GM21360 (cell line): ENCODE results near the gene TSEN2.

ENCODE experiments used
- ATAC-seq: cut with Tn5 transposase; IDR thresholded peaks from one replicate; pipeline ENCODE4 v1.9.1; 2021; ENCODE audit warnings: mild to moderate bottlenecking, moderate library complexity; ENCODE audit not compliant: unreplicated experiment

The TSEN2 gene

DNA sequence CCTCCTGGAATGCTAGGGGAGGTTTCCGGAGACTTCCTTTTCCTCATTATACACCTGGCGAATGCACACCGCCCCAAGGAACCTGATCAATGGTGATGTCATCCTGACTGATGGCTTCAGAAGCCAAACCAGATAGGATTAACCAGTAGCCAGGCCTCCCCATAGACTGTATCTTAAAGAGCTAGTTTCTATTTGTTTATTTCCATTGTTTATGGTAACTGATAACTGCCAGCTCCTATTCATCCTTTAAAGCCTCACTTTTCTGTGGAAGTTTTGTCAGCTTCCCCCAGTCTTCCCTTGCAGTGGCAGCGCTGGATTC lies 61.2 kb downstream of the TSEN2 start, which contains the start of gene MKRN2OS:
TSS of gene MKRN2OS (minus strand) at position 27 of the 319 bp plus-strand sequence. CDS start 35 bp downstream, outside the sequence.
- no peak for ATAC-seq

DNA sequence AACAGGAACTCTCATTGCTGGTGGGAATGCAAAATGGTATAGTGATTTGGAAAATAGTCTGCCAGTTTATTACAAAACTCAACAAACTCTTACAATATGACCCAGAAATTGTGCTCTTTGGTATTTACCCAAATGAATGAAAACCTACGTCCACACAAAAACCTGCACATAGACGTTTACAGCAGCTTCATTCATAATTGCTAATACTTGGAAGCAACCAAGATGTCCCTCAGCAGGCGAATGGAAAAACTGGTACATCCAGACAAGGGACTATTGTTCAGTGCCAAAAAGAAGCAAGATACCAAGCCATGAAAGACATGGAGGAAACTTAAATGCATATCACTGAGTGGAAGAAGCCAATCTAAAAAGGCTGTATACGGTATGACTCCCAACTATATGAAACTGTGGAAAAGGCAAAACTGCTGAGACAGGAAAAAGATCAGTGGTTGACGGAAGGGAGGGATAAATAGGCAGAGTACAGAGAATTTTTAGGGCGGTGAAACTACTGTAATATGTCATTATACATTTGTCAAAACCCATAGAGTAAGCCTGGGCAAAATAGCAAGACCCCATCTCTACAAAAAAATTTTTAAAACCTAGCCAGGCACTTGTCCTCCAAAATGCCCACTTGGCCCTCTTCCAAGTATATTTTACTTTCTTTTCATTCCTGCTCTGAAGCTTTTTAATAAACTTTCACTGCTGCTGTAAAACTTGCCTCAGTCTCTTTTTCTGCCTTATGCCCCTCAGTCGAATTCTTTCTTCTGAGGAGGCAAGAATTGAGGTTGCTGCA lies 65.9 kb downstream of the TSEN2 start:
- ATAC-seq, result no peak

DNA sequence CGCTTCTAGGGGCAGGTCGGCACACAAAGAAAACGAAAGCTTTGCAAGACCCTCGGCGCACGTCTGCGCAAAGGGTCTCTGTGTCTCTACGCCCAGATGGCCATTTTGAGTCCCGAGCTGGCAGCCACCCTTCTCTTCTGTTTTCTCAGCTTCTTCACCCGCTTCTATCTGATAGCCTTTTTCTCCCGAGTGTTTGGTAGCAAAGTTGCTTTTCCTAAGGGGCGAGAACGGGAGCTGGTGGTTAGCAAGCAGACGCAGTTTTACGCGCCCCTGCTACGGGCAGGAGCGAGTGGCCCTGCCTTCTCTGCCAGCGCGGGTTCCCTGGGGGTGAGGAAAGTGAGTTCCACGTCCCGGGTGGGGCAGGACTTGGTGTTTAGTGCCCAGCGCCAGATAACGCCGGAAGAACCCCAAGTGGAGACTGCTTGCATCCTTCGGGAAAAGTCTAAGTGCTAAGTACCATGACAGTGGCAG lies 69.7 kb downstream of the TSEN2 start:
- no peak for ATAC-seq

DNA sequence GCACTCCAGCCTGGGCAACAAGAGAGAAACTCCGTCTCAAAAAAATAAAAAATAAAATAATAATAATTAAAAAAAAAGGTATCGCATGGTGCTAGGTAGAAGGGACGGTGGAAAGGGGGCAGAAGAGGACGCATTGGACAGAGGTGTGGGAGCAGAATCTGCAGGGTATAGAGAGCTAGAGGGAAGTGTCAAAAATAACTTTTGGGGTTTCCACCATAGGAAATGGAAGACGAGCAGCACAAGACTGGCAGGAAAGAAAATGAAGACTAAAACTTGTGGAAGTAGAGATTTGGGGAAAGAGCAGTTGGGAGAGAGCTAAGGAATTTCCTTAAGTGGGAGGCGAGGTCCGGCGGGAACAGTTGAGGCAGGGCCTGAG lies 72.0 kb downstream of the TSEN2 start:
- ATAC-seq, result no peak

DNA sequence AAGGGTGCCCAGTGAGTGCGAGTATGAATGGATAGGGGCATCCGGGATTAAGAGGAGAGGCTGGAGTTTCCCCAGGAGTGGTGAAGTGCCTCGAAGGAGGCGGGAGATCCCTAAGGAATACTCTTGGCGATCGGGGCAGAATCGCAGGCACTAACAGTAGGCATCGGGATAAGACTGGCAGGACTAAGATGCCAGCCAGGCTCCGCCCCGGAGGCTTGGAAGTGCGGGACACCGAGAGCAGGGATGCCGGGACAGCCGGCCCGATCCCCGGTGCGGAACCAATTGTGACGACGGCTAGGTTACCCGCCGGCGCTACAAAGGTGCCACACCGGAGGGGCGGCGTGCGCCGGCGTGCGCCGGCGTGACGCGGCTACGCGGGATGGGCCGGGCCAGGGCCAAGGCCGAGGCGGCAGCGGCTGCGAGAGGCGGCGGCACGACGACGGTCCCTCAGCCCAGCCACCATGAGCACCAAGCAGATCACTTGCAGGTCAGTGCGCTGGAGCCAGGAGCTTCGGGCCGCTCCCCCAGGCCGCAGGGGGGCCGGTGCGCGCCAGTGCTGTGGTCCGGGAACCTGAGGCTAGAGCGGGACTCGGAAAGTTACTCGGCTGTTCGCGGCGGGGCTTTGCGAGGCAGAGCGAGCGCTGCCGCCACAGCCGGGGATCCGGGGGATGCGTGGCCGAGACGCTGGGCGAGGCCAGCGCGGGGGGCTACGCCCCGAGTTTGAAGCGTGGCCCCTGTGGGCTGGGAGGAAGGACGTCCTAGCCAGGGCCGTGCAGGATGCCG lies 72.6 kb downstream of the TSEN2 start, which contains the start of gene MKRN2:
TSS of gene MKRN2 (plus strand) at position 398 of the 783 bp plus-strand sequence. CDS start at position 462, 64 bp downstream.
- peak; percentile 80 for ATAC-seq

DNA sequence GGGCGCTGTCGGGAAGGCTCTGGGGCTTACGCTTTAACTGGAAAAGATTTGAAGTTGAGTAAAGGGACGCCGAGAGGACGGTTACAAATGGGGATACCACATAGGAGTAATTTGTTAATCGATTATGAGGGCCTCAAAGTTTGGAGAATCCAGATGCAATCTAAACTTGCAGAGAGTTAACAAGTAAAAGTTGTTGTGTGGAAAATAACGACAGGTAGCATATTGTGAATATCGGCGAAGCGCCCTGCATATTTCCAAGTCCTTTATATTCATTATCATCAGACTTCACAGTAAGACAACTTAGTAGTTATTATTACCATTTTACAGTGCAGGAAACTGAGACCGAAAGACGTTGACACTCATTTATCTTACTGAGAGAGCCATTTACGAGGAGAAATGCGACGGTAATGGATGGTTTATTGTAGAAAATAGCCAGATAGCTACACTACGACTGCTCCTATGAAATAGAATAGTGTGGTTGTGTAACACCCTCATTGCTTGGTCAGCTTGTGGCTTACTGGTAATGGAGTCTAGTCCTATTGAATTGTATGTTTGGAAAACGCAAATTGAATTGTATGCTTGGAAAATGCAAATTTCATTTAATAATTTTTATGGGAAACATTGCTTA lies 73.3 kb downstream of the TSEN2 start:
- ATAC-seq, result no peak

DNA sequence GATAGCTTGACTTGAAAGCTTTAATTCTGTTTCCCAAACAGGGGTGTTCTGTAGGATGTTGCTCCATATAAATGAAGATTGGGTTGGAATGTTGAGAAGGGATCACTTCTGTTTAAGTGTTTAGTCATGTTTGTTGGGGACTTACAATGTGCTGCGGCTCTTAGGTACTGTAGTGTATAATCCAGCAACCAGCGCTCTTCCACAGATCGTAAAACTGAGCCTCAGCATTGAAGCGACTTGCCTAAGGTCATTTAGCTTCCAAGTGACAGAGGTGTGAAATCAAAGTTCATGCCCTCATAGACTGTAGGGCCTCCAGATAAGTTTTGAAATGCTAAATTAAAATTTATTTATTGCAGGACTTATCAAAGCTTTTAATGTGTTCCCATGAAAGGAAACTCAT lies 74.4 kb downstream of the TSEN2 start:
- no peak for ATAC-seq

DNA sequence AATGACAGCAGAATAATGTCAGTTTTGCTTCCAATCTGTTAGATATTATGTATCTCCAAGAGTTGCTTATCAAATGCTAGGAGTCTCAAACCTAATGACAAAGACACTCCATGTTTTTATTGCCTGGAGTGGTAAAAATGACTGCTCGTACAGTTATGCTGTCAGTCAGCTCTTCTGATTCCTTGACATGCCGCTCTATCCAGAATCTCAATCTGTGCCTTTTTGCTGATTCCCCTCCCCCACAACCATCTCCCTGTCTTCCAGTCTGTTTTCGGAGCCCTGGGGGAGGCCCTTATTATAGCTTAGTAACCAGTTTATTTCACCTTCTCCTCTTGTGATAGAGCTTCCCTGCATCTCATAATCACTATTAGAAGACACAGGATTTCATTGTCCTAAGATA lies 75.2 kb downstream of the TSEN2 start:
- ATAC-seq, result no peak

DNA sequence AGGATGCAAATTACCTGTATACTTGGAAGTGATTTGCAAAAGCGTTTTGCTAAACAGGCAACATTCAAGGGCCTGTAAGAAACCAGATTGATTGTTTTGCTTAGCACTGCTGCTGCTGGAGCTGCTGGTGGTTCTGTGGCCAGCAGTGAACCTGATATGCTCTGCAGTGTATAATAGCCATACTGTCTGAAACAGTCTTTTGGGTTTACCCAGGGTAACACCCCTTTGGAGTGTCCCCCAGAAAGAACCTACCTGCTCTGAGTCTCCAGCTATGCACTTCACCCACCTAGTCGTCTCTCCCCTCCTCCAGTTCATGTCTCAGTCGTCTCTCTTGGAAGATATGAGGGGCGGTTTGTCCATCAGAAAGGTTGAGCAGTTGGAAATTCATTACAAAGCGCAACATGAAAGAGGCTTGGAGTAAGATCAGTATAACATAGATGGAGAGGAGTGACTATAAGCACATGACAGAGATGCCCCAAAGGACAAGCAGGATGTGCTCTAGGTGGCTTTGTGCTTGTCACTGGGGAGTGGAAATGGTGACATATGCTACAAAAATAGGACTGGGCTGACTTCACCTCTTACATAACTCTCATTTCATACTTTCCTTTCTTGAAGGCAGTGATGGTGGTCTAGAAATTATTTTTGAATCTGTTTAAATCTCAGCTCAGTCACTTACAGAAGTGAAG lies 76.4 kb downstream of the TSEN2 start:
- ATAC-seq, result peak; percentile 48

DNA sequence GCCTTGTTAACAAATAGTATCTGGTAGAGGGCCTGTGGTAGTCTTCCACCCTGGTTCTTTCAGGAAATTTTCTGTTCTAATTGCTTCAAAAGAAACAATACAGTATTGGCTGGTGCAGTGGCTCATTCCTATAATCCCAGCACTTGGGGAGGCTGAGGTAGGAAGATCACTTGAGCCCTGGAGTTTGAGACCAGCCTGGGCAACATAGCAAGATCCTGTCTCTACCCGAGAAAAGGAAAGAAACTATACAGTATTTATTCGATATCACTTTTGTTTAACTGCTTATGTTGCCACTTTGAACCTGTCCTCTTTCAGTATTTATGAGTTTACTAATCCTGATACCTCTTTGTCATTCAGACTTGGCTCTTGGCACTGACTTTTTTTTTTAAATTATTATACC lies 77.1 kb downstream of the TSEN2 start:
- no peak for ATAC-seq

DNA sequence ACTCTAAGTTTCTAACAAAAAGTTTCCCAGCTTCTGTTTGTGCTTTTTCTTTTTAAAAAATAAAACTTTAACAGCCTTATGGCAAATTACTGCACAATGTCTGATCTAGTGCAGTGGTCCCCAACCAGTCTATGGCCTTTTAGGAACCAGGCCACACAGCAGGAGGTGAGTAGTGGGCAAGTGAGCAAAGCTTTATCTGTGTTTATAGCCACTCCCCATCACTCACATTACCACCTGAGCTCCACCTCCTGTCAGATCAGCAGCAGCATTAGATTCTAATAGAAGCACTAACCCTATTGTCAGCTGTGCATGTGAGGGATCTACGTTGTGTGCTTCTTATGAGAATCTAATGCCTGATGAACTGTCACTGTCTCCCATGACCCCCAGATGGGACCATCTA lies 78.2 kb downstream of the TSEN2 start:
- no peak for ATAC-seq

DNA sequence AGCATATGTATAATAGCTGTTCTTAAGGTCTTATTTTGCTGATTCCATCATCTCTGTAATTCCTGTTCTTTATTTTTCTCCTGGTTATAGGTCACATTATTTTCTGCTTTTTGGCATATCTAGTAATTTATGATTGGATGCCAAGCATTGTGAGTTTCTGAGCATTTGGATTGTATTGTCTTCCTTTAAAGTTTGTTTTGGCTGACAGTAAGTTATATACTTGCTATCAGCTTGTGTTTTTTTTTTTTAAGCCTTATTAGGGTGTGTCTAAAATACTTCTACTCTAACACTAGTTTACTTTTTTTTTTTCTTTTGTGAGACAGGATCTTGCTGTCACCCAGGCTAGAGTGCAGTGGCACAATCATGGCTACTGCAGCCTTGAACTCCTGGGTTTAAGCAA lies 82.7 kb downstream of the TSEN2 start:
- no peak for ATAC-seq

DNA sequence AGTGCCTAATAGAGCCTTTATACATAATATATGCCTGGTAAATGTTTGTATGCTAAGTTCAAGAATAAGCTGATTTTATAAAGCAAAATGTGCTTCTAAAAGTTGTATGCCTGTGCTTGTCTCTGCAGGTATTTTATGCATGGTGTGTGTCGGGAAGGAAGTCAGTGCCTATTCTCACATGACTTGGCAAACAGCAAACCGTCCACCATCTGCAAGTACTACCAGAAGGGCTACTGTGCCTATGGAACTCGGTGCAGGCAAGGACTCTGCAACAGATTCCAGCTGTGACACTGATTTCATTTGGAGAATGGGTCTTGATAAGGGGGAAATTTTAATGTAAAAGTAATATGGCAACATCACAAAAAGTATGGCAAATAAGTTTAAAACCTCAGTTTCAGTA lies 84.5 kb downstream of the TSEN2 start:
- ATAC-seq, result no peak

DNA sequence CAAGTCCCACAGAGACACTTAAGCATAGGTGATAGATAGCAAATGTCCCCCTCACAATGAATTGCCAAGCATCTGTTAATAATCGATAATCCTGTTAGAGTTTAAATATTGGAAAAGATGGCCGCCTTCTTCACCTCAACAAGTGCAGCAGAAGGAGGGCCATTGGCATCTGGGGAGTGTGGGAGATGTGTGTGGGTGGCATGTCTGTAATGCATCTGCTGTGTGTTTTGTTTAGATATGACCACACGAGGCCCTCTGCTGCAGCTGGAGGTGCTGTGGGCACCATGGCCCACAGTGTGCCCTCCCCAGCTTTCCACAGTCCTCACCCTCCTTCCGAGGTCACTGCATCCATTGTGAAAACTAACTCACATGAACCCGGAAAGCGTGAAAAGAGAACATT lies 85.6 kb downstream of the TSEN2 start:
- no peak for ATAC-seq

DNA sequence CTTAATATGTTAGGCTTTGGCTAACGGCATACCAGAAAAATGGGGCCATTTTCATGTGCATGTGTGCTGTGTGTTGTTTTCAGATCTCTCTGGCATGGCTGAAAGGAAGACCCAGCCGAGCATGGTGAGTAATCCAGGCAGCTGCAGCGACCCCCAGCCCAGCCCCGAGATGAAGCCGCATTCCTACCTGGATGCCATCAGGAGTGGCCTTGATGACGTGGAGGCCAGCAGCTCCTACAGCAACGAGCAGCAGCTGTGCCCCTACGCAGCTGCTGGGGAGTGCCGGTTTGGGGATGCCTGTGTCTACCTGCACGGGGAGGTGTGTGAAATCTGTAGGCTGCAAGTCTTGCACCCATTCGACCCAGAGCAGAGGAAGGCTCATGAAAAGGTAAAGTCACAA lies 87.7 kb downstream of the TSEN2 start:
- no peak for ATAC-seq

DNA sequence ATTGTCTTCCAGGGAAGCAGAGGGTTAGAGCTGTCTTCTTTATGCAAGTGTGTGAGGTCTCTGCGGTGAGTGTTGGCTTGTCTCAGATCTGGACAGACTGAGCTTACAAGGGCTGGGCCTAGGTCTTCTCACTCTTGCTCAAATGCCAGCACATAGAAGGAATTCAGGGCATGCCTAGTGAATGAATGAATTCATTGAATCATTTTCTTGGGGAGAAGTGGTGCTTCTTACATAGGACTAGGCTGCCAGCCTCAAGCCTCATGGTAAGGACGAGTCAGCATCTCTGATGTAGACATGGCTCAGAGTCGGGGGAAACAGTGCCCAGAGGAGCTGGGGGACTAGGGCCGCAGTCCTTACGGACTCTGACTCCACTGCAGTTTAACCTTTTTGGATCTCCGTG lies 89.9 kb downstream of the TSEN2 start:
- ATAC-seq, result no peak

DNA sequence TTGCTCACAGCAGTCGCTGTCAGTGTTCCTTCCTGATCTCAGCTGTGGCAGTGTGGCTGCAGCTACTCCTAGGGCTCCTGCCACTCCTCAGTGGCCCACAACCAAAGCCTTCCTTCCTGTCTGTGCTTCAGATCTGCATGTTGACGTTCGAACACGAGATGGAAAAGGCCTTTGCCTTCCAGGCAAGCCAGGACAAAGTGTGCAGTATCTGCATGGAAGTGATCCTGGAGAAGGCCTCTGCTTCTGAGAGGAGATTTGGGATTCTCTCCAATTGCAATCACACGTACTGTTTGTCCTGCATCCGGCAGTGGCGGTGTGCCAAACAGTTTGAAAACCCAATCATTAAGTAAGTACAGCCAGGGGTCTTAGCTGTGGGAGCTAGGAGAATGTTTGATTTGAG lies 90.4 kb downstream of the TSEN2 start:
- no peak for ATAC-seq

DNA sequence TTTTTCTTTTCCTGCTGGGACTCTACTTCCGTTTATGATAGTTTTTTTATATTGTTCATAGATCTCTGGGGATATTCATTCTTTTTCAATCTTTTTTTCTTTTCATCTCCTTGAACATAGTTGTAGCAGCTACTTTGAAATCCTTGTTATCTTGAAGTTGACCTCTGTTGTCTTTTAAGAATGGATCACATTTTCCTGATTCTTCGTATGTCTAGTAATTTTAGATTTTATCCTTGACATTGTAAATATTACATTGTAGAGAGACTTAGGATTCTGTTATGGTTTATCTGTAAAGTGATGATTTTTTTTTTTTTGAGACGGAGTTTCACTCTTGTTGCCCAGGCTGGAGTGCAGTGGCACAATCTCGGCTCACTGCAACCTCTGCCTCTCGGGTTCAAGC lies 93.1 kb downstream of the TSEN2 start:
- ATAC-seq, result no peak

DNA sequence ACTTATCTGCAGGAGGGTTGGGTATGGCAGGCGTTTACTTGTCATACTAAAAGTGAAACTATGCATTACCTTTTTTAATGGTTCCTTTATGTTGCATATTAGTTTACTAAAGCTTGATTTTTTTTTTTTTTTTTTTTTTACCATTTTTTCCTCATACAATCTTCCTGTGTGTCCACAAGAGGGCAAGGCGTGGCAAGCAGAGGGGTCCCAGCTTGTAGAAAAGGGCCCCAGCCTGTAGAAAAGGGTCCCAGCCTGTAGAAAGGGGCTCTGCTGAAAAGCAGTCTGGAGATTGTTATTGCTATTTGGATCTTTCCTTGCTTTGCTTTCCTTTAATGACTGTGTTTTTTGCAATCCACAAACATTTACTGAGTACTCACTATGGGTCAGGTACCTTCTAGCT lies 94.5 kb downstream of the TSEN2 start:
- ATAC-seq, result no peak

DNA sequence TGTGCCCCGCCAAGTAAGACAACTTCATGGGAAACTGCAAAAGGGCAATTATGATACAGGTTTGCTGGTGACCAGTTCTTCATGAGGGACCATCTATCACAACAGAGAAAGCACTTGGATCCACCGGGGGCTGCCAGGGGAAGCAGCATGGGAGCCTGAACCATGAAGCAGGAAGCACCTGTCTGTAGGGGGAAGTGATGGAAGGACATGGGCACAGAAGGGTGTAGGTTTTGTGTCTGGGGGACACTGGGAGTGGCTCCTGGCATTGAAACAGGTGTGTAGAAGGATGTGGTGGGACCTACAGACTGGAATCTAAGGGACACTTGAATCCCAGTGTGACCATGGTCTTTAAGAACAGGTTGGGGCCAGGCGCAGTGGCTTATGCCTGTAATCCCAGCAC lies 95.2 kb downstream of the TSEN2 start:
- no peak for ATAC-seq

DNA sequence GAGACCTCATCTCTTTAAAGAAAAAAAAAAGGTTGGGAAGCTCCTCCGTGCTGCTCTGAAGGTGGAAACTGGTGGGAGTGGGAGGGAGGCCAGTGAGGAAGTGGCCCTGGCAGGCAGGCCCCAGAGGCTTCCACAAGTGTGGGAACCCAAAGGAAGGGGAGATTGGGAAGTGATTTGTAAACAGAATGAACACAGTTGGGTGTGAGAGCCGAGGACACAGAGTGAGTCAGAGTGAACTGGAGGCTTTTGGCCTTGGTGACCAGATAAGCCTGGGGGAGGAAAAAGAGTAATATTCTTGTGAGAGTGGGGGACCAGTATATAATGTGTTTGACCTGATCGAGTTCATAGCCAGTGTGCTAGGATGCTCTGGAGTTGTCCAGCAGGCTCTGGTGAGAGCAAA lies 95.6 kb downstream of the TSEN2 start:
- no peak for ATAC-seq
